HepG2 (cell line): ENCODE data around the gene RGS5. TPM values are rescaled to one million over a fixed set of nuclear protein-coding genes. Genes with fewer than 3 reads are reported as not detected.

Experiments used
- ATAC-seq: fragments of 200-7000 bp; cut with Tn5 transposase; 3 replicates; pipeline ENCODE4 v1.9.1; 2020; ENCODE audit warnings: mild to moderate bottlenecking, moderate library complexity
- BruUV-seq: library from RNA; stranded (reverse); fragments of 400-500 nt; replicated peaks from 2 replicates; lab custom pipeline; 2021; lab: Mats Ljungman, UMichigan
- CTCF ChIA-PET: fragments of 300-600 bp; formaldehyde crosslinking; extraction: SDS; loops from one replicate; lab custom pipeline; 2021; ENCODE audit warnings: low total read pairs, inconsistent platforms, low intra/inter-chr PET ratio; lab: Yijun Ruan, JAX
- POLR2A ChIA-PET: fragments of 350-600 bp; sonication (Branson Sonifier 250); formaldehyde crosslinking; loops from one replicate; lab custom pipeline; 2020; ENCODE audit warnings: antibody characterized with exemption, inconsistent platforms; lab: Yijun Ruan, JAX
- DNase-seq: peaks from one replicate; pipeline ENCODE4 v3.0.0-alpha.2; 2015; ENCODE audit warnings: low spot score
- FAIRE-seq: peaks from 3 replicates; lab custom pipeline; 2011; peaks lifted over from hg19 to GRCh38; lab: Jason Lieb, UNC
- H2AFZ ChIP-seq: one replicate; pipeline ENCODE4 v1.6.1; 2011; ENCODE audit warnings: low read length, inconsistent platforms
- H3K27ac ChIP-seq: fragments of 300-600 bp; 3 replicates; pipeline ENCODE4 v1.8.0; 2011; ENCODE audit warnings: mixed run types, mild to moderate bottlenecking, mixed read lengths, low read length, inconsistent platforms; ENCODE audit not compliant: insufficient read depth; ENCODE audit errors: extremely low read length
- H3K27me3 ChIP-seq, 2 experiments: fragments of 200-600 bp in 1 of 2; 2 replicates in 1 of 2; 3 replicates in 1 of 2; pipeline versions ENCODE4 v1.6.0 to v1.8.0; 2011; ENCODE audit warnings: low read length in 2 of 2, mild to moderate bottlenecking in 2 of 2, moderate library complexity in 2 of 2, inconsistent platforms in 1 of 2; ENCODE audit not compliant: insufficient read depth in 2 of 2, control insufficient read depth in 1 of 2
- H3K36me3 ChIP-seq, 2 experiments: fragments of 200-600 bp in 1 of 2; replicated peaks in 1 of 2; 2 replicates in 1 of 2; 3 replicates in 1 of 2; pipeline versions ENCODE4 v1.5.1 to v1.8.0; 2011; ENCODE audit warnings: low read length in 2 of 2, inconsistent platforms in 1 of 2; ENCODE audit not compliant: insufficient read depth in 2 of 2, control insufficient read depth in 1 of 2
- H3K4me1 ChIP-seq: 2 replicates; pipeline ENCODE4 v1.5.1; 2012; ENCODE audit warnings: low read length, inconsistent platforms; ENCODE audit not compliant: insufficient read depth
- H3K4me2 ChIP-seq: 2 replicates; pipeline ENCODE4 v1.6.0; 2011; ENCODE audit warnings: low read depth, low read length, inconsistent platforms
- H3K4me3 ChIP-seq, 3 experiments: fragments of 200-600 bp in 1 of 3; sonication (generic), shearing (Covaris generic) in 1 of 3; replicated peaks in 1 of 3; 2 replicates each; pipeline ENCODE4 v1.5.1; 2011 to 2016; ENCODE audit warnings: low read length in 3 of 3, inconsistent platforms in 2 of 3, low read depth in 2 of 3, mild to moderate bottlenecking in 2 of 3, control low read depth in 1 of 3, mixed read lengths in 1 of 3; ENCODE audit not compliant: insufficient read depth in 1 of 3
- H3K79me2 ChIP-seq: one replicate; pipeline ENCODE4 v1.6.1; 2011; ENCODE audit warnings: low read length, inconsistent platforms; ENCODE audit not compliant: insufficient read depth
- H3K9ac ChIP-seq: 2 replicates; pipeline ENCODE4 v1.6.0; 2011; ENCODE audit warnings: mild to moderate bottlenecking, low read depth, low read length, inconsistent platforms; ENCODE audit not compliant: insufficient read depth
- H3K9me3 ChIP-seq: 2 replicates; pipeline ENCODE4 v1.5.1; 2012; ENCODE audit warnings: mild to moderate bottlenecking, low read length
- H4K20me1 ChIP-seq: 2 replicates; pipeline ENCODE4 v1.6.0; 2011; ENCODE audit warnings: inconsistent platforms, mild to moderate bottlenecking, low read length, moderate library complexity; ENCODE audit not compliant: insufficient read depth
- ARID3A ChIP-seq: IDR thresholded peaks from 2 replicates; pipeline ENCODE4 v1.6.1; 2012; ENCODE audit warnings: low read depth, low read length, improper control_type of control experiment
- CTCF ChIP-seq: sonication (generic); formaldehyde crosslinking; IDR thresholded peaks from 2 replicates; pipeline ENCODE4 v1.5.0; 2020; ENCODE audit warnings: mild to moderate bottlenecking, missing genetic modification reagents, moderate library complexity
- PPARG ChIP-seq: conservative IDR thresholded peaks from 2 replicates; pipeline ENCODE4 v1.6.1; 2016; ENCODE audit warnings: missing biosample characterization, missing genetic modification reagents
- REL ChIP-seq: sonication (generic); formaldehyde crosslinking; conservative IDR thresholded peaks from 2 replicates; pipeline ENCODE4 v1.8.0; 2022; ENCODE audit warnings: mild to moderate bottlenecking, missing genetic modification reagents, moderate library complexity
- SMC3 ChIP-seq: IDR thresholded peaks from 2 replicates; pipeline ENCODE4 v1.6.1; 2011; ENCODE audit warnings: low read length, improper control_type of control experiment
- SNAPC2 ChIP-seq: sonication (generic); formaldehyde crosslinking; IDR thresholded peaks from 2 replicates; pipeline ENCODE4 v1.8.1; 2022; ENCODE audit warnings: mild to moderate bottlenecking, missing genetic modification reagents
- STAG1 ChIP-seq: sonication (generic); formaldehyde crosslinking; IDR thresholded peaks from 2 replicates; pipeline ENCODE4 v1.4.0; 2020; ENCODE audit warnings: missing genetic modification reagents
- ZNF232 ChIP-seq: sonication (generic); formaldehyde crosslinking; IDR thresholded peaks from 2 replicates; pipeline ENCODE4 v1.4.0; 2020; ENCODE audit warnings: missing genetic modification reagents, borderline replicate concordance
- WGBS: methylation state at CpG from one replicate; pipeline ENCODE4 v1.1.6; 2017; ENCODE audit warnings: low lambda C conversion rate; 5-methylcytosine and 5-hydroxymethylcytosine counted together
- in situ Hi-C: cut with HindIII; loops from 2 replicates; pipeline ENCODE4 v1.10.0; 2017; ENCODE audit warnings: low pct_unique_long_range_greater_than_20kb; ENCODE audit not compliant: extremely low pct_ligation_motif_present
- intact Hi-C: fragments of 100-400 bp; cut with micrococcal nuclease; formaldehyde crosslinking; loops from one replicate; pipeline ENCODE4 v1.10.0; 2022; ENCODE audit not compliant: unreplicated experiment
- polyA plus RNA-seq, 8 experiments: library from polyadenylated mRNA; depleted of rRNA in 3 of 8; stranded (reverse) in 7 of 8; unstranded in 1 of 8; fragments of >200 nt; fragmentation: Illumina TruSeq in 4 of 8; extraction: Trizol in 4 of 8; gene quantifications; 2 replicates each; pipeline versions ENCODE4 v1.2.1 to v1.2.3, GENCODE V29; 2011 to 2016; ENCODE audit warnings: low read depth in 4 of 8, missing spikeins in 1 of 8, mixed read lengths in 1 of 8; ENCODE audit not compliant: insufficient read depth in 1 of 8
- total RNA-seq, 5 experiments: library from RNA; depleted of rRNA; stranded (reverse); fragments of >200 nt; fragmentation: Illumina TruSeq; extraction: Trizol; gene quantifications; 2 replicates each; pipeline ENCODE4 v1.2.3, GENCODE V29; 2016; ENCODE audit warnings: low read depth in 1 of 5

RGS5 gene
- total and polyA plus RNA-seq, 2 of the 13 experiments (the other 11 are each of a cell fraction or from before 2014, with no cell fraction given), result 1.9 to 2.3 TPM

GRCh38 chr1:163176797-163177196 is 25.9 kb downstream of the RGS5 start:
- Histone ChIP-seq H3K36me3 (no peaks in the 10 kb centered on the region), H3K27me3 (no peaks in the 10 kb centered on the region), H2AFZ (no peak overlapping the region), H3K79me2 (no peaks in the 10 kb centered on the region), H3K4me1 (no peaks in the 10 kb centered on the region), H3K4me3 (no peak overlapping the region), H4K20me1 (no peaks in the 10 kb centered on the region), H3K27ac (no peak overlapping the region), H3K4me2 (no peak overlapping the region), H3K9me3 (no peaks in the 10 kb centered on the region), H3K9ac (no peak overlapping the region)
- no peak for FAIRE-seq
- TF ChIP-seq PPARG (CRISPR knock-in tag), result no peak
- WGBS, result 17% methylated on average over 4 of the region's 4 CpGs
- in situ Hi-C loops, result no loop called here
- ChIA-PET POLR2A (no interaction called here), CTCF (interaction anchor here (3.8 kb wide), 1 partner anchor 105 kb away, joined by 12 read pairs; no protein-coding TSS in a partner anchor)
- no TSS peak for BruUV-seq
- no peak for DNase-seq
- intact Hi-C loops, result loop anchor here (5.0 kb wide), 1 partner anchor 141 kb away; no protein-coding TSS in a partner anchor
- no peak for ATAC-seq

GRCh38 chr1:163174524-163175437 is 27.9 kb downstream of the RGS5 start:
- WGBS, result 24% methylated on average over 15 of the region's 18 CpGs
- FAIRE-seq (peak; percentile 39), DNase-seq (peak; percentile 20), ATAC-seq (peak; percentile 78)
- ChIA-PET CTCF (interaction anchor here (1.7 to 3.8 kb wide), 4 partner anchors 103 to 327 kb away, joined by 11 to 23 read pairs (median 14); no protein-coding TSS in a partner anchor), POLR2A (no interaction called here)
- H4K20me1 ChIP-seq, result no peaks in the 10 kb centered on the region
- H3K4me3 ChIP-seq, result no peak overlapping the region
- H2AFZ ChIP-seq, result no peak overlapping the region
- in situ Hi-C loops (no loop called here), intact Hi-C loops (loop anchor here (1.0 to 5.0 kb wide), 5 partner anchors 104 to 326 kb away; no protein-coding TSS in a partner anchor)
- no peaks in the 10 kb centered on the region for H3K79me2 ChIP-seq
- no peak overlapping the region for H3K27ac ChIP-seq
- no peaks in the 10 kb centered on the region for H3K9me3 ChIP-seq
- no TSS peak for BruUV-seq
- no peak overlapping the region for H3K9ac ChIP-seq
- no peaks in the 10 kb centered on the region for H3K4me1 ChIP-seq
- TF ChIP-seq SMC3, result peak; percentile 89
- TF ChIP-seq CTCF (CRISPR knock-in tag), result peak; percentile 79
- TF ChIP-seq ZNF232 (CRISPR knock-in tag), result 0 out of 2 replicates have a peak, but pooled peaks have one; percentile 10
- TF ChIP-seq STAG1 (CRISPR knock-in tag), result peak; percentile 77
- no peak for TF ChIP-seq REL (CRISPR knock-in tag)
- TF ChIP-seq ARID3A, result 0 out of 2 replicates have a peak, but pooled peaks have one; percentile 17
- no peak for TF ChIP-seq SNAPC2 (CRISPR knock-in tag)
- TF ChIP-seq, all 625 proteins: peak for 5
- no peaks in the 10 kb centered on the region for H3K27me3 ChIP-seq
- H3K4me2 ChIP-seq, result no peak overlapping the region
- no peaks in the 10 kb centered on the region for H3K36me3 ChIP-seq
